ENCODE data around the gene RXRA.

Gene RXRA

GRCh38 chr9:134437403-134438194, 111.3 kb downstream of the RXRA start:
- DNase-seq: no peak

GRCh38 chr9:134438195-134438788, 112.0 kb downstream of the RXRA start:
- DNase-seq: no peak

- no peak for DNase-seq
Measured at GRCh38 chr9:134439368-134439784, 113.1 kb downstream of the RXRA start.

GRCh38 chr9:134440636-134441226, 114.5 kb downstream of the RXRA start:
- DNase-seq: no peak

- no peak for DNase-seq
Measured at GRCh38 chr9:134441227-134442084, 115.2 kb downstream of the RXRA start.

- no peak for DNase-seq
Measured at GRCh38 chr9:134442085-134442474, 115.8 kb downstream of the RXRA start.

- no peak for DNase-seq
Measured at GRCh38 chr9:134442486-134443173, 116.4 kb downstream of the RXRA start.

- DNase-seq: peak; percentile 54
Measured at GRCh38 chr9:134443174-134444037, 117.2 kb downstream of the RXRA start.

GRCh38 chr9:134444038-134444315, 117.7 kb downstream of the RXRA start:
- no peak for DNase-seq

- DNase-seq: no peak
Measured at GRCh38 chr9:134445000-134445399, 118.7 kb downstream of the RXRA start.

GRCh38 chr9:134449180-134449916, 123.1 kb downstream of the RXRA start:
- DNase-seq: peak; percentile 89

- no peak for DNase-seq
Measured at GRCh38 chr9:134451700-134452458, 125.6 kb downstream of the RXRA start.

- no peak for DNase-seq
Measured at GRCh38 chr9:134452728-134453127, 126.5 kb downstream of the RXRA start.

GRCh38 chr9:134453776-134454475, 127.7 kb downstream of the RXRA start:
- no peak for DNase-seq

- no peak for DNase-seq
Measured at GRCh38 chr9:134454476-134454857, 128.2 kb downstream of the RXRA start.

- no peak for DNase-seq
Measured at GRCh38 chr9:134455021-134455471, 128.8 kb downstream of the RXRA start.

GRCh38 chr9:134455537-134455933, 129.3 kb downstream of the RXRA start:
- no peak for DNase-seq

GRCh38 chr9:134455934-134456755, 129.9 kb downstream of the RXRA start:
- no peak for DNase-seq
